ENCODE measurements around the gene ADGRA1.
"Not testable (repeated sequence)": the region's sequence is repeated elsewhere in the genome, so short reads cannot be mapped to it uniquely, and the experiment has no call there.

Gene ADGRA1

DNA sequence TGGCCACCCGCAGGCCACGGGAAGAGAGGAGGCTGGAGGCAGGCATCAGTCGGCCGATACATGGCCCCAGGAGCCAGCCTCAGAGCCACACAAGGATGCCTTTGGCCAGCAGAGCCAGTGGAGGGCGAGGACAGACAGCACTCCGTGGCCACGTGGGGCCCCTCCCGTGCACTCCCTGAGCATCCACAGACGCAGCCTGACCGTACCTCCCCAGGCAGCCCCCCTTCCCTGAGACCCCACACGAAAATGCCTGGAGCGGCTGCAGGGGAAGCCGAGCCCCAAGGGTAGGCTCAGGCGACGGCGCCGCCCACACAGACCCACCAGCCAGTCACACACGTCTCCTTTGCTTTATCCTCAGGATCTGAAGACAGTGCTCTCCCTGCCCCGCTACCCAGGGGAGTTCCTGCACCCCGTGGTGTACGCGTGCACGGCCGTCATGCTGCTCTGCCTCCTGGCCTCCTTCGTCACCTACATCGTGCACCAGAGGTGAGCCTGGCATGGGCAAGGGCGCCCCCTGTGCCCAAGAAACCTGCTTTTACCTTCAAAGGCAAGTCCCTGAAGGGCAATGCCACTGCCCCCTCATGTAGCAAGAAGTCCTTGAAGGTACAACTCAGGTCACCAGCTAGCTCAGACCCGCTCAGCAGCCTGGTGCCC is 9.0 kb downstream of the ADGRA1 start:
- DNase-seq, result no peak

DNA sequence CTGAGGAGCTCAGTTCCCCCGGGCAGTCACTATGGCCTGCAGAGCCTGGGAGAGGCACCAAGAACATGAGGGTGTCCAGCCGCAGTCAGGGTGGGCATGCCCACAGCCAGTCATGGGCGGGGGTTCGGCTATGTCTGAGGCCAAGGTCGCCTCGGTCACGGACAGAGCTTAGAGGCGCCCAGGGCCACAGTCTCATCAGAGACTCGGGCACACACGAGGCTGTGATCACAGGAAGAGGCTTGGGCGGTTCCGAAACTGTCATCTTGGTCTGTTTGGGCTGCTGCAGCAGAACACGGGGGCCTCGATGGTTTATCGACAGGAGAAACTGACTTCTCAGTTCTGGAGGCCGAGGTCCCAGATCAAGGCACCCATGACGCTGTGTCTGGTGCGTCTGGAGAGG is 9.7 kb downstream of the ADGRA1 start:
- no peak for DNase-seq

DNA sequence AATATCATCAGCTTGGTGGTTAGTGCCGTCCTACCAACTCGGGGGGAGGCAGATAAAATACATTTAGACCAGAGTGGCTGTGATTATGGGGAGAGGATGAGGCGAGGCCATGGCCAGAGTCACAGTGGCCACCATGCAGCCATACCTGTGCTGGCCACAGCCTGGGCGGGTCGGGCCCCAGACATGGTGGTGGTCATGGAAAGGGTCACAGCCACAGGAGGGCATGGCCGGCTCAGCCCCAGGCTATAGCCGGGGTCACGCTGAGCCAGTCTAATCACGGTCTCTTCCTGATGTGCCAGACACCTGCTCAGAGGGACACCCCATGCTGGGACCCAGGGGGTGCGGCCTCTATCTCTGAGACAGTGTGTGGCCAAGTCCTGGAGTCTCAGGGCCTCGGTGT is 10.2 kb downstream of the ADGRA1 start:
- DNase-seq, result no peak

DNA sequence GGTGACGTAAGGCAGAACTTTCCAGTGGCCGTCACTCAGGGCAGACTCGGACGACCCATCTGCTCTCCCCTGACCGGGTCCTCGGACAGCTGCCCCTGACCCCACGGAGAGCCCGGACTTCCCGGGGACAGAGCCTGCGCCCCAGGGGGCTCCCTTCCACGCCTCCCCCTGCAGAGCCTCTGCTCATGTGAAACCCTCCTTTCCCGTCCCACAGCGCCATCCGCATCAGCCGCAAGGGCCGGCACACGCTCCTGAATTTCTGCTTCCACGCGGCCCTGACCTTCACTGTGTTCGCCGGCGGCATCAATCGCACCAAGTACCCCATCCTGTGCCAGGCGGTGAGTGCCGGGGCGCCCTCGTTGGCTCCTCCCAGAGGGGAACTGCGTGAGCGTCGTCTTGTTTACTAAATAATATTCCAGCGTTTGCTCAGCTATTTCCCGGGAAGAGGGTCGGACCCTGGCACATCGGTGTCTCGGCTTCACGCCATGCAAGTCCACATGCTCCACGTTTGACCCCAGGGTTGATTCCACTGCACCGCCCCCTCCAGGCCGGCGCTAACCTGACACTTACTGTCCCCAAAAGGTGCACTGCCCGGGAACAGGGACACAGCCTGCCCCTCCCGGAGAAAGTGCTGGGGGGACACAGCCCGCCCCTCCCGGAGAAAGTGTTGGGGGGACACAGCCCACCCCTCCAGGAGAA is 10.9 kb downstream of the ADGRA1 start:
- DNase-seq, result no peak

DNA sequence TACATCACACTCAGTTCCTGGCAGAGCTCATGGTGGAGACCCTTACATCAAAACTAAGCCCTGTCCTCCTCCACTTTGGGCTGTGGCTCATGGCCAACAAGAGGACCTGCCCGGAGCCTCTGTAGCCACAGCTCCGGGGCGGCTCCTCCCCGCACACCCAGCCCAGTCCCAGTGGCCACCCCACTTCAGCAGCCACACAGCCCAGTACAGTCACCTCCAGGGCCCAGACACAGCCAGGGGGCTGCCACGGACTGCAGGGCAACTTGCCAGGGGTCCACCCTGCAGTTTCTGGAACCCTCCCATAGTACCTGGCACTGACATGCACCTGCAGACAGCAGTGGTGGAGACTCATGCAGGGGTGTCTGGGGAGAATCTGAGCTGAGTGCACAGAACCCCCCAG is 11.8 kb downstream of the ADGRA1 start:
- DNase-seq, result no peak

DNA sequence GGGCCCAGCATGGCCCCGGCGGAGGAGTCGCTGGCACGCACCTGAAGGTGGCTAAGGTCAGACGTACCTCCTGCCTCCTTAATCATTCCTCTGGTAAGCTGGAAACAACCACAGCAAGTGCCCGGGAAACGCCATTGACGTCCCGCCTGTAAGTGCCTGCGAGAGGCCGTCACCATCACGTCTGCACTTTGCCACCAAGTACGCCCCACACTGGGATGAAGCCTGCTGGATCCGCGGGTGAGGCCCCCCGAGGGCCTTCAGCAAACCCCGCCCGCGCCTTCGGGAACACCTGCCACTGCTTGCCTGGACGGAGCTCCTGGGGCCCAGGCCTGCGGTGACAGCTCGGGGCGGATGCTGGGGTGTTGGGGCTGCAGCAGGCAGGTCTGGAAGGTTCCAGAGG is 12.5 kb downstream of the ADGRA1 start:
- no peak for DNase-seq

DNA sequence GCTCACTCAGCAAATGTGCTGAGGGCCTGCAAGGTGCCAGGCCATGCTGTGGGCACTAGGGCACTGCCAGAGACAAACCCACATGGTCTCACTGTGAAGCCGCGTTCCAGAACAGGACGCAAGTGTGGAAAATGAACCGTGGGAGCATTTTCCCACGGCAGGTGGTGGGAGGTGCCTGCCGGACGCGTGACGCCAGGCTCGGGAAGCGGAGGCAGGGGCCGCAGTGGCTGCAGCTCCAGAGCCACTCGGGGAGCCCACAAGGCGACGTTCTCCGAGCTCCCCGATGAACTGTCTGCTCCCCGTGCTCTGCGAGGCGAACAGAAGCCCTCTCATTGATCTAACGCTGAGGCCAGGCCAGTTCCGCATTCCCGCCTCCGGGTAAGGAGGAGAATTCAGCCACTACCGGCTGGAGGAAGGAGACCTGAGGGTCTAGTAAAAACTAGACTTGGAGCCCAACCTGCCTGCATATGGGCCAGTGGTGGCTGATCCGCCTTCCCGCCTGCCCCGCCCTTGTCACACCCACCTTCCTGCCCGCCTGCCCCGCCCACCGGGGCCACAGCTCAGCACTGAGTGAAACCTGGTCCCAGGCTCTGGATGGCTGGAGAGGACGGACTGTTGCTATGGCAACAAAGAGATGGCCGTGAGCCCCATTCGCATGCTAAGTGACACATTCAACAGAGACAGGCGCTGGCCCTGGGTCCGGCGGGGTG is 13.1 kb downstream of the ADGRA1 start:
- DNase-seq, result no peak

DNA sequence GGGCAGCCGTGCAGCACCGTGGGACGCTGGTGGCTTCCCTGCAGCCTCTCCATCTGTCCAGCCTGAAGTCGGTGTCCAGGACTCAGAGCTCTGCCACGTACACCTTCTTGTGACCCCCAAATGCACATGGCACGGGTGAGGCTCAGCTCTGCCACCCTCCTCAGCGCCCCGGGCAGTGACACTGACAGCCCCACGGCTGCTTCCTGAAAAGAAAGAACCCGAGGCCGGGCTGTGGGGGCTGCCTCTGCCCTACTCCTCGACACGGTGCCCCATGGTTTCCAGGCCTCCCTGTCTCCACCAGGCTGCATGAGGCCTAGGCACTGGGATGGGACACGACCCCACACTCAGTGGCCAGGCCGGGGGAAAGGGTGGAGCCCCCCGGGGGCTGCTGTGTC is 13.7 kb downstream of the ADGRA1 start:
- DNase-seq, result no peak

DNA sequence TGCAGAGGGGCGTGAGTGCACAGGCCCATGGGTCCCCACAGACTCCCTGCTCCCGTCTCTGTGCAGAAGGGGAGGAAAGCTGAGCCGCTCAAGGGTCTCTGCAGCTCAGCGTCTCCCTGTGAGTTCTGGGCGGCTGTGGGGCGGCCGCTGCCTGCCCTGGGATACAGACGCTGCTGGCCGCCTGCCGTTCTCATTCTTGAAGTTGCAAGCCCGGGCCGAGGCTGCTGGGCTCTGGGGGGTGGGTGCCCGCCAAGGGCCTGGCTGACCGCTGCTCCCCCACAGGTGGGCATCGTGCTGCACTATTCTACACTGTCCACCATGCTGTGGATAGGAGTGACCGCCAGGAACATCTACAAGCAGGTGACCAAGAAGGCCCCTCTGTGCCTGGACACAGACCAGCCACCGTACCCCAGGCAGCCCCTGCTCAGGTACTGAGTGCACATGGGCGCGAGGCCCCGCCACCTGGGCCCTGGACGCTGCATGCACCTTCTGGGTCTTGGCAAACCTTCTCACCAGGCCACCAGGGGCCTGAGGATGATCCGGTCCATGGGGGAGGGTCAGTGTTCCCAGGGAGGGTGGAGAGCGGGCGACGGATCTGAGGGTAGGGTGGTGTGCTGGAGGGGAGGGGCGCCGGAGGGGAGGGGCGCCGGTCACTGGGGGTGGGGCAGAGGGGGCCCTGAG is 14.8 kb downstream of the ADGRA1 start:
- no peak for DNase-seq

DNA sequence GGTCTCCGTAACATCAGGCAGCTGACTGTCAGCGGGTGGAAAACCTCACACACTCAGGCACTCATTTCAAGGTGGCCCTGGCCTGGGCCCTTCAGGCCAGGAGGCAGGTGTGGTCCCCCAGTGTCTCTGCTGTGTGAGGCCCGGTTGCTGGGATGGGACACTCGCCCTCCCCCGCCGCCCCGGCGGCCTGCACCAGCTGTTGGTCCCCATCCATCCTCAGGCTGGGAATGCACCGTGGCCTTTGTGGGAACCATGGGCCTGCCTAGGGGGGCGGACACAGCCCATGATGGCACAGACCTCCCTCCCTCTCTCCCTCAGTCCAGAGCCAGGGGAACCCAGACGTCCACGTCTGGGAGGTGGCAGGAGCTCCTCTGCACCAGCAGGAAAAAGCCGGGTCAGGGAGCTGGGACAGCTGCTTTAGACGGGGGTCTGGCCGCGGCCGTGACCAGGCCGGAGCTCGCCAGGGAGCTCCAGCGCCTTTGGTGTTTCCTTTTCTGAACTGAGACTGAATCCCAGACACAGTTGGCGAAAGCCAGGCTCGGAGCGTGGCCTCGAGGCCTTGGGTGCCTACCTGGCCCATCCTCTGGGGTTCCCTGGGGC is 15.7 kb downstream of the ADGRA1 start:
- no peak for DNase-seq

DNA sequence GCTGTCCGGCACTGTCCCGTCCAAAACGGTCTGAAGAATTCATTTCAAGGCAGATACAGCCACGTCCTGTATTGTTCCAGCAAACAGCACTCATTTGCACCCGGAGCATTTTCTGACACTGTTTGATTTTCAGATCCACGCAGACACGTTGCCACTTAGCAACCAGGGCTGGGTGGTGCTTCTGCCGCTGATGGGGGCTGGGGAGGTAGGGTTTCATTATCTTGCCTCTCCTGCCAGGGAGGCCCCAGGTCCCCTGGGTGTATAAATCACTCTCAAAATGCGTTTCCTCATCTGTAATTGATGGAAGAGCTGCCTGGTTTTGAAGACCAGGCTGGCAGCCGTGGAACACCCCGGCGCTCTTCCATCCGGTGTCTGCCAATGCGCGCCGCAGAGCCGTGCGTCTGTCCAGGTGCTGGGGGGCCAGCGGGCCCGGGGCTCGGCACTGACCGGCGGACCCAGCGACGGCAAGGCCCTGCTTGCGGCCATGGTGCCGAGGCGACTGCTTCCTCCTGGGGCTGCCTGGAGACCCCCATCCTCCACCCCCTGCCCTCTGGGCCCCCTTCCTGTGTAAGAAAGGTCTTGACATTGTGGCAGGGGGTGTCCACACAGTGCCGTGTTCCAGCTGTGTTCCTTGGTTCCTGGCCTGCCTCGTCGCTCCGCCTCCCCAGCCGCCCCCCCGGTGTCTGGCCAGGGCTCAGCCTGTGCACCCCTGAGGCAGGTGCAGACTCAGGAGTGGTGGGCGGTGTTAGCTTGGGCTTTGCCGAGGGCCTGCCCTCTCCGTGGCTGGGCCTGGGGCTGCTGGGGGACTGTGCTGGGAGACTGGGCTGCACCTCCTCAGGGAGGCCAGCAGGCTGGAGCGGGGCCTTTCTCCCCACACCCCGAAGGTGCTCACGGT is 16.6 kb downstream of the ADGRA1 start:
- DNase-seq, result no peak

DNA sequence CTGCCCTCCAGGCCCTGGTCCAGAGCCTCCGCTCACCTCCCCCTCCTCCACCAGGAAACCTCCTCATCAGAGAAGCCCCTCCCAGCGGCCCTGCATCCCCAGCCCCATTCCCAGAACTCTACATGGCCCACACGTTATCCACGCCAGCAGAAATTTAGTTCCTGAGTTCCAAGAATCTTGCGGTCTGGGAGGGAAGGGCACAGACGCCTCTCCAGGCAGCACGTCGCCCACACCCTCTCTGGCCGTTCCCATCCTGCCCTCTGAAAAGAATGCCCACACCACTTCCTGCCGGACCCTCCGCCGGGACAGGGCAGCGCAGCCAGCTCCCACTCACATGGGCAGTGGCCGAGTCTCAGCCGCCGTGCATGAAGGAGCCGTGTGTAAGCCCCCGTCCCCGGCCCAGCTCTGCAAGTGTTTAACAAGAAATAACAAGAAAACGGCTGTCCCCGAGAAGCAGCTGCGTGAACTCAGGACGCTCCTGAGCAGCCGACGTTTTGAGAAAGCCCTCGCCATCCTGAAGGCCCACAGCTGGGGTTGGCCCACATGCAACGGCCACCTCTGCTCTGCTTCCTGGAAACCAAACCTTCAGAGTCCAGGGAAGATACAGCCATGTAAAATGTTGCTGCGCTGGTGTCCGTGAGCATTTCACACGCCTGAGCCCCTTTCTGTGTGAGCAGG is 17.4 kb downstream of the ADGRA1 start:
- DNase-seq, result no peak

DNA sequence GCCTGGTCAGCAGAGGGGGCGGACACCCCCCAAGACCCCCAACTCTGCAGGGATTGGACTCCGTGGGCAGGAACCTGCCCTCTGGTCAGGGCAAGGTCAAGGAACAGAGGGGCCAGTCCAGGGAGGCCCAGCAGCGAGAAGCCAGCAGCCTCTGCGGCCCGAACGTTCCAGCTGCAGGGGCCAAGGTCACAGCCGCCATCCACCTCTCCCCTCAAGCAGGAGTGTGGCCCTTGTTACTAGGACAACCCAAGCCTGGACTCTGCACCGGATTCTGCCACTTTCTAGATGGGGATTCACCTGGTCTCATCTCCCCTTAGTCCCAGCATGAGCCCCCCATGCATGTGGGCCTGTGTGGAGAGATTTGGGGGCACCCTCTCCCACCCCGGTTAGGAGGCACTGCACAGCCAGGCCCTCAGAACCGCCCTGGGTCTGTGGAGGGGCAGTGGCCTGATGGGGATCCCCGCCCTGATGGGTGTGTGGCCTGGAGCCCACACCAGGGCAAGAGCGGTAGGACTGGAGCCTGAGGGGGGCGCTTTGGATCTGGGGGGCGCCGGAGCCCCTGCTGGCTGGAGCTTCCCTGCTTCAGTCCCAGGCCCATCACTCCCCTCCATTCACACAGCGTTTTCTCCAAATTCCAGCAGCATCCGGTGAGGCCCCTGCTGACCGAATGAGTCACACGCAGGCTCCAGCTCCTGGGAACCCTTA is 18.1 kb downstream of the ADGRA1 start:
- DNase-seq, result no peak

DNA sequence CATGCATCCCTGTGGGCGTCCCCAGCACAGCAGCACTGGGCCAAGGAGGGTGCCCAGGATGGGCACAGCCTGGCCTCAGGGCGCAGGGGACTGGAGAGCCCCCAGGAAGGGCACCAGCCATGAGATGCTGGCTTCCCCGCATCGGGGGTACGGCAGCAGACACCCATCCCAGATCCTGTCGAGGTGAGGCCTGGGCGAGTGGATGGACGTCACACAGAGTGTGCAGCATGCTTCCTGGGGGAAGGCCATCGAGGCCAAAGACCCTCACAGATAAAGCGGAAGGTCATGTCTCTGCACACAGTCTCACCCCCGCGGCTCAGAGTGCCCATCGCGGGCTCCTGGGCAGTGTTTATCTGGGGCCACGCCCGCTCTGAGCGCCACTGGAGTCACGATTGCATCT is 18.8 kb downstream of the ADGRA1 start:
- DNase-seq, result no peak

DNA sequence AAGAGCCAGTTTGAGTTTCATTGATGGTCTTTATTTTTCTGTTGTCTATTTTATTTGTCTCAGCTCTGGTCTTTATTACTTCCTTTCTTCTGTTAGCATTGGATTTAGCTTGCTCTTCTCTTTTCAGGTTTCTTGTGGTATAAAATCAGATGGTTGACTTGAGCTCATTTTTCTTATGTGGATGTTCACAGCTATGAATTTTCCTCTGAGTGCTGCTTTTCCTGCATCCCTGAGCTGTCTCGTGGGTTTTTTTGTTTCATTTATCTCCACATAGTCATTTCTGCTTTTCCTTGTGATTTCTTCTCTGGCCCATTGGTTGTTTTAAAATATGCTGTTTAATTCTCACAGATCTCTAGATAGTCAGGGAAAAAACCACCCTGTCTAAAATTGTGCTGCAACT is 19.7 kb downstream of the ADGRA1 start:
- DNase-seq, result no peak

DNA sequence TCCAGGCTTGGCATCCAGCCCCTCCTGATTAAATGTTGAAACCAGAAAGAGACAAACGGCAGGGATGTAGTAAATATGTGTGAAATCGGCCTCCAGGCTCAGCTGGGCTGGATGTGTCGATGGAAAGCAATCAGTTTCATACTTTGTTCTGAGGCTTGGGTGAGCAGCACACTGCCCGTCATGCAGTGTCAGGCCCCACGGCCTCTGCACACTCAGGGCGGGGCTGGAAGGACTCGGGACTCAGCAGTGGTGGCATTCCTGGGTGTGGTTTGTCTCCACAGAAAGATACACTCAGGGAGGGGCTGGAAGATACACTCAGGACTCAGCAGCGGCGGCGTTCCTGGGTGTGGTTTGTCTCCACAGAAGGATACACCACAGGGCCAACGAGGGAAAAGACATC is 22.0 kb downstream of the ADGRA1 start:
- DNase-seq, result no peak

DNA sequence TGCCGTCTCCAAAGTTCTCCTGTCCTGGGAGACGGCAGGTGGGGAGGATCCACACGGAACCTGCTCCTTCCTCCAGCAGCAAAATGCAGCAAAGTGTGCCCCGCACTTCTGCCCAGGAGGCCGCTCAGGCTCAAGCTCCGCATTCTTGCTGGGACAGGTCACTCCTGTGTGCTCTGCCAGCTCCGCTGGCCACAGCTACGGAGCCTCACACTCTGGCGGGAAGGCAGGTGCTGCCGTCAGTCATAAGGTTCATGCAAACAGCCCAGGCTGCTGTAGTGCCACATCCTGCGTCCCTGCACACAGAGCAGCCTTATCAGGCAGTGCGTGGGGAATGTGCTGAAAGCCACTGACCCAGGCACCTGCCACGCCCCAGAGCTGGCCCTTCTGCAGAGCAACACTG is 22.4 kb downstream of the ADGRA1 start:
- DNase-seq, result no peak

DNA sequence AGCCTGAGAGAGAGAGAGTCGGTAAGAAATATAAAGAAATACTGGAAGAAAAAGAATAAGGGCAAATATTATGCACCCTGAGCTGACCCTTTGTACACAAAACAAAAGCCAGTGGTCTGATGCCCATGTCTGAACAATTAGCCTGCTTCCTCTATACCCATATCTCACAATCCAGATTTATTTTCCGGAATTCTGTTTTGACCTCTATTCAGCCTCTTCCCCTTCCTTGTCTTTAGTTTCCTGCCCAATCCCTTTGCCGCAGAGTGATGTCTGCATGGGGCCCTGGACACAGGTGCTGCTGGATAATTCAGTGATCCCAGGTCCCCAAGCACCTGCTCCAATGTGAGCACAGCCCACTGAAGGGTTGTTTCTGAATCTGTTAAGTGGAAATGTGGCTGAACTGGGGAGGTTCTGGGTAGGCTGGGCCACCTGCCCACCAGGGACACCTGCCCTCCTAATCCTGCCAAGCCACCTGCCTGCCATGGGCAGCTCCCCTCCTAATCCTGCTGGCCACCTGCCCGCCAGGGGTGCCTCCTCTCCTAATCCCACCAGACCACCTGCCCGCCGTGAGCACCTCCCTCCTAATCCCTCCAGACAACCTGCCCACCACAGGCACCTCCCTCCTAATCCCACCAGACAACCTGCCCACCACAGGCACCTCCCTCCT is 23.0 kb downstream of the ADGRA1 start:
- DNase-seq, result no peak

DNA sequence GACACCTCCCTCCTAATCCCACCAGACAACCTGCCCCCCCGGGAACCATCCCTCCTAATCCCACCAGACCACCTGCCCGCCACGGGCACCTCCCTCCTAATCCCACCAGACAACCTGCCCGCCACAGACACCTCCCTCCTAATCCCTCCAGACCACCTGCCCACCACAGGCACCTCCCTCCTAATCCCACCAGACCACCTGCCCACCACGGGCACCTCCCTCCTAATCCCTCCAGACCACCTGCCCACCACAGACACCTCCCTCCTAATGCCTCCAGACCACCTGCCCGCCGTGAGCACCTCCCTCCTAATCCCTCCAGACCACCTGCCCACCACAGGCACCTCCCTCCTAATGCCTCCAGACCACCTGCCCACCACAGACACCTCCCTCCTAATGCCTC is 23.9 kb downstream of the ADGRA1 start:
- DNase-seq, result not testable (repeated sequence)

DNA sequence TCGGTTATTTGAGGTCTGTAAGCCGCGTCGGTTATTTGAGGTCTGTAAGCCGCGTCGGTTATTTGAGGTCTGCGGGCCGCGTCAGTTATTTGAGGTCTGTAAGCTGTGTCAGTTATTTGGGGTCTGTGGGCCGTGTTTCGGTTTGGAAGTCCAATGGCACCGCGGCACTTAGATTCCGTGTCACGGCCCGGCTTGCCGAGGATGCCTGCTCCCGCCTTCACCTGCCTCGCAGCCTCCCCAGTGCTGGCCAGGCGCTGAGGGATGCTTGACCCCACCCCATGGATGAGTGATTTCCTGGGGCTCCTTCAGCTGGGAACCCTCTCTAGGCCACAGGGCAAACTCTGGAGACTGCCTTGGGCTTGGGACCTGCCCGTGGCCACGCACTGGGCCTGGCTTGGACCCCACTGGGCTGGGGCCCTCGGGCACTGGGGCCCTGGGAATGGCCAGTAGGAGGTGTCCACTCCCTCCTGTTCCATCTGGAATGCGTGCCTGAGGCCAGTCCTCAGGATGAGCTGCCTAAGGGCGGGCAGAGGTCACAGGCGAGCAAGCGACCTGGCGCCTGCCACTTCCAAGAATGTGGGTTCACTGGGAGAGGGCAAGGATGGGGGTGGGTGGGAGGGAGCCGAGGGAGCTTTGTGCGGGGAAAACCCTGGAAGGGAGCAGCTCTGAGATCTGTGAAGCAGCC is 25.6 kb downstream of the ADGRA1 start:
- no peak for DNase-seq

Measured in HCEC 1CT (cell line).